GM12874 (cell line): ENCODE measurements around the gene NFATC2.

ENCODE experiments used
- CTCF ChIP-seq: IDR thresholded peaks from 2 replicates; pipeline ENCODE4 v1.5.1; 2011; ENCODE audit warnings: low read depth, mild to moderate bottlenecking, control low read depth, low read length, moderate library complexity; ENCODE audit not compliant: insufficient read depth

NFATC2 gene

GRCh38 chr20:51575486-51575885 is 33.0 kb upstream of the NFATC2 start:
- no peak for TF ChIP-seq CTCF

- no peak for TF ChIP-seq CTCF
These were observed 31.9 kb upstream of the NFATC2 start for GRCh38 chr20:51574248-51575033.

GRCh38 chr20:51573576-51574243 is 31.2 kb upstream of the NFATC2 start:
- TF ChIP-seq CTCF: no peak

- no peak for TF ChIP-seq CTCF
These were observed 28.9 kb upstream of the NFATC2 start for GRCh38 chr20:51571460-51571794.

GRCh38 chr20:51570739-51571459 is 28.4 kb upstream of the NFATC2 start:
- TF ChIP-seq CTCF: no peak

GRCh38 chr20:51569815-51570738 is 27.6 kb upstream of the NFATC2 start:
- no peak for TF ChIP-seq CTCF
